H9 (cell line): ENCODE results near the gene MBTPS1. TPM values are rescaled to one million over a fixed set of nuclear protein-coding genes. Genes with fewer than 3 reads are reported as not detected.

Experiments
- DNase-seq: peaks from one replicate; pipeline ENCODE4 v3.0.0-alpha.2; 2017
- H2AFZ ChIP-seq: one replicate; pipeline ENCODE4 v1.6.1; 2013; ENCODE audit warnings: mild to moderate bottlenecking, low read length, control low read depth, moderate library complexity
- H2AK5ac ChIP-seq: 2 replicates; pipeline ENCODE4 v1.6.1; 2013; ENCODE audit warnings: low read length, control low read depth, mixed read lengths; ENCODE audit not compliant: insufficient read length
- H2BK120ac ChIP-seq: one replicate; pipeline ENCODE4 v1.6.1; 2013; ENCODE audit warnings: low read depth, mild to moderate bottlenecking, low read length, control low read depth, inconsistent platforms; ENCODE audit not compliant: poor library complexity, severe bottlenecking
- H2BK12ac ChIP-seq: 2 replicates; pipeline ENCODE4 v1.6.1; 2013; ENCODE audit warnings: low read length, control low read depth, mixed read lengths, low read depth; ENCODE audit not compliant: insufficient read length
- H2BK15ac ChIP-seq: 2 replicates; pipeline ENCODE4 v1.6.1; 2013; ENCODE audit warnings: low read depth, low read length, control low read depth
- H2BK20ac ChIP-seq: one replicate; pipeline ENCODE4 v1.6.1; 2013; ENCODE audit warnings: low read depth, mild to moderate bottlenecking, low read length, control low read depth, inconsistent platforms; ENCODE audit not compliant: poor library complexity, severe bottlenecking
- H2BK5ac ChIP-seq: 2 replicates; pipeline ENCODE4 v1.6.1; 2013; ENCODE audit warnings: low read length, control low read depth, mixed read lengths; ENCODE audit not compliant: insufficient read length
- H3K14ac ChIP-seq: 2 replicates; pipeline ENCODE4 v1.6.1; 2013; ENCODE audit warnings: low read length, control low read depth; ENCODE audit not compliant: insufficient read depth
- H3K18ac ChIP-seq: 2 replicates; pipeline ENCODE4 v1.6.1; 2013; ENCODE audit warnings: low read depth, mild to moderate bottlenecking, mixed read lengths, low read length, control low read depth; ENCODE audit not compliant: insufficient read length
- H3K23ac ChIP-seq: 2 replicates; pipeline ENCODE4 v1.6.1; 2013; ENCODE audit warnings: low read length, control low read depth, mixed read lengths, low read depth; ENCODE audit not compliant: insufficient read length
- H3K23me2 ChIP-seq: 2 replicates; pipeline ENCODE4 v1.6.1; 2013; ENCODE audit warnings: low read depth, mild to moderate bottlenecking, mixed read lengths, low read length, control low read depth; ENCODE audit not compliant: insufficient read length, poor library complexity, severe bottlenecking
- H3K27ac ChIP-seq: 2 replicates; pipeline ENCODE4 v1.5.1; 2013; ENCODE audit warnings: low read length, control low read depth, mixed read lengths, low read depth; ENCODE audit not compliant: insufficient read length
- H3K27me3 ChIP-seq: 2 replicates; pipeline ENCODE4 v1.6.1; 2013; ENCODE audit warnings: low read length, control low read depth, inconsistent platforms; ENCODE audit not compliant: insufficient read depth
- H3K4ac ChIP-seq: 2 replicates; pipeline ENCODE4 v1.6.1; 2013; ENCODE audit warnings: low read depth, mild to moderate bottlenecking, control low read depth, inconsistent platforms, low read length, moderate library complexity
- H3K4me1 ChIP-seq: 2 replicates; pipeline ENCODE4 v1.6.1; 2013; ENCODE audit warnings: low read length, control low read depth, inconsistent platforms; ENCODE audit not compliant: insufficient read depth
- H3K4me2 ChIP-seq: 2 replicates; pipeline ENCODE4 v1.6.1; 2013; ENCODE audit warnings: low read length, control low read depth, mixed read lengths; ENCODE audit not compliant: insufficient read length, insufficient read depth
- H3K56ac ChIP-seq: 2 replicates; pipeline ENCODE4 v1.6.1; 2013; ENCODE audit warnings: low read depth, mild to moderate bottlenecking, mixed read lengths, low read length, control low read depth; ENCODE audit not compliant: insufficient read length
- H3K79me1 ChIP-seq: 2 replicates; pipeline ENCODE4 v1.6.1; 2013; ENCODE audit warnings: low read depth, mild to moderate bottlenecking, moderate library complexity, low read length, control low read depth, inconsistent platforms; ENCODE audit not compliant: insufficient read depth, poor library complexity, severe bottlenecking
- H3K79me2 ChIP-seq: 2 replicates; pipeline ENCODE4 v1.6.1; 2013; ENCODE audit warnings: low read length, control low read depth, inconsistent platforms; ENCODE audit not compliant: insufficient read depth
- H3K9ac ChIP-seq: 2 replicates; pipeline ENCODE4 v1.6.1; 2013; ENCODE audit warnings: low read length, control low read depth, mixed read lengths; ENCODE audit not compliant: insufficient read length; ENCODE audit errors: extremely low read depth
- H3K9me3 ChIP-seq: one replicate; pipeline ENCODE4 v1.6.1; 2013; ENCODE audit warnings: low read depth, low read length, inconsistent platforms; ENCODE audit not compliant: control insufficient read depth
- H3T11ph ChIP-seq: one replicate; pipeline ENCODE4 v1.6.1; 2013; ENCODE audit warnings: mild to moderate bottlenecking, low read length, control low read depth, inconsistent platforms
- H4K20me1 ChIP-seq: one replicate; pipeline ENCODE4 v1.6.1; 2013; ENCODE audit not compliant: control insufficient read depth, insufficient read length, insufficient read depth
- H4K5ac ChIP-seq: 2 replicates; pipeline ENCODE4 v1.6.1; 2013; ENCODE audit warnings: low read depth, mild to moderate bottlenecking, mixed read lengths, low read length, control low read depth; ENCODE audit not compliant: insufficient read length
- H4K8ac ChIP-seq: replicated peaks from 2 replicates; pipeline ENCODE4 v1.6.1; 2013; ENCODE audit warnings: low read length, control low read depth, mixed read lengths, low read depth; ENCODE audit not compliant: insufficient read length
- H4K91ac ChIP-seq: 2 replicates; pipeline ENCODE4 v1.6.1; 2013; ENCODE audit warnings: low read depth, mild to moderate bottlenecking, moderate library complexity, mixed read lengths, low read length, control low read depth; ENCODE audit not compliant: insufficient read length
- H3K27ac Mint-ChIP-seq, 3 experiments: 2 replicates in 2 of 3; 3 replicates in 1 of 3; pipeline ENCODE4 v1.8.0; 2020 to 2021; ENCODE audit warnings: mixed read lengths in 3 of 3, mild to moderate bottlenecking in 1 of 3, moderate library complexity in 1 of 3
- H3K27me3 Mint-ChIP-seq: 2 replicates; pipeline ENCODE4 v1.8.0; 2021; ENCODE audit warnings: low read depth, mild to moderate bottlenecking, moderate library complexity, mixed read lengths
- H3K36me3 Mint-ChIP-seq, 3 experiments: 2 replicates in 2 of 3; 3 replicates in 1 of 3; pipeline ENCODE4 v1.8.0; 2020 to 2021; ENCODE audit warnings: low read depth in 3 of 3, mixed read lengths in 3 of 3; ENCODE audit not compliant: insufficient read depth in 1 of 3
- H3K4me1 Mint-ChIP-seq, 2 experiments: 2 replicates each; pipeline ENCODE4 v1.8.0; 2020; ENCODE audit warnings: mixed read lengths in 2 of 2
- H3K4me3 Mint-ChIP-seq, 2 experiments: 2 replicates in 1 of 2; 3 replicates in 1 of 2; pipeline ENCODE4 v1.8.0; 2020 to 2021; ENCODE audit warnings: mild to moderate bottlenecking in 2 of 2, mixed read lengths in 2 of 2, moderate library complexity in 1 of 2
- H3K9me3 Mint-ChIP-seq, 2 experiments: 2 replicates in 1 of 2; 3 replicates in 1 of 2; pipeline ENCODE4 v1.8.0; 2020; ENCODE audit warnings: mild to moderate bottlenecking in 2 of 2, mixed read lengths in 2 of 2, moderate library complexity in 1 of 2
- CTCF ChIP-seq: fragments of 200-600 bp; sonication (generic); conservative IDR thresholded peaks from 3 replicates; pipeline ENCODE4 v1.8.0; 2021; ENCODE audit warnings: antibody characterized with exemption, mild to moderate bottlenecking
- WGBS: extraction: QIAGEN DNeasy Blood & Tissue Kit; methylation state at CpG from one replicate; pipeline ENCODE4 v1.1.7; 2013; ENCODE audit warnings: missing lambda C conversion rate, low lambda C conversion rate, mixed read lengths; ENCODE audit not compliant: insufficient read length; ENCODE audit errors: extremely low coverage; 5-methylcytosine and 5-hydroxymethylcytosine counted together
- total RNA-seq: library from RNA; stranded (reverse); gene quantifications from 2 replicates; pipeline ENCODE4 v1.2.1, GENCODE V29; 2021

Gene MBTPS1
- total RNA-seq, 1 experiment from 2014 or later, result 48.7 TPM

GRCh38 chr16:84144209-84144858, 27.6 kb upstream of the MBTPS1 start:
- H3K27ac Mint-ChIP-seq, result peak overlapping the region; percentile 76 to 91 (median 87); a peak in 5 of 7 replicates
- Histone ChIP-seq H3K27me3 (no peaks in the 10 kb centered on the region), H2BK20ac (no peak overlapping the region), H3K18ac (no peak overlapping the region), H3T11ph (no peak overlapping the region), H3K4me2 (peak overlapping the region; percentile 77), H4K20me1 (no peaks in the 10 kb centered on the region), H3K9ac (peak overlapping the region; percentile 16), H2BK120ac (no peak overlapping the region), H2AFZ (no peak overlapping the region), H3K79me2 (peaks cover 4% of the 10 kb centered on the region; the same call in 1 of the 2 replicates), H3K23me2 (peaks cover 9% of the 10 kb centered on the region), H3K23ac (no peak overlapping the region), H2AK5ac (no peak overlapping the region), H3K79me1 (peaks cover 3% of the 10 kb centered on the region), H3K4me1 (peaks cover 2% of the 10 kb centered on the region; the same call in 1 of the 2 replicates), H3K56ac (no peak overlapping the region), H2BK12ac (no peak overlapping the region), H4K8ac (no peak overlapping the region), H2BK5ac (no peak overlapping the region), H4K91ac (no peak overlapping the region), H3K4ac (no peak overlapping the region), H4K5ac (no peak overlapping the region), H3K14ac (no peak overlapping the region), H2BK15ac (no peak overlapping the region), H3K27ac (no peak overlapping the region), H3K9me3 (no peaks in the 10 kb centered on the region)
- peaks cover 0 to 9% of the 10 kb centered on the region in 2 experiments; a peak in 1 of 5 replicates for H3K9me3 Mint-ChIP-seq
- peaks cover 16% of the 10 kb centered on the region for H3K27me3 Mint-ChIP-seq
- peaks cover 17 to 23% of the 10 kb centered on the region in 2 experiments for H3K4me1 Mint-ChIP-seq
- peak overlapping the region; percentile 95 to 99 for H3K4me3 Mint-ChIP-seq
- WGBS, result no CpG with 5 or more reads among the region's 39 CpGs
- no peak for TF ChIP-seq CTCF
- no peak for DNase-seq
- peaks cover 4 to 18% (median 6%) of the 10 kb centered on the region in 3 experiments; a peak in 6 of 7 replicates for H3K36me3 Mint-ChIP-seq
